COLO829 (cell line): ENCODE measurements around the gene BRAT1.
"Not testable (repeated sequence)": the region's sequence is repeated elsewhere in the genome, so short reads cannot be mapped to it uniquely, and the experiment has no call there.

ENCODE experiments used
- DNase-seq: peaks from one replicate; pipeline ENCODE4 v3.0.0; 2012; ENCODE audit warnings: low spot score

The BRAT1 gene

DNA sequence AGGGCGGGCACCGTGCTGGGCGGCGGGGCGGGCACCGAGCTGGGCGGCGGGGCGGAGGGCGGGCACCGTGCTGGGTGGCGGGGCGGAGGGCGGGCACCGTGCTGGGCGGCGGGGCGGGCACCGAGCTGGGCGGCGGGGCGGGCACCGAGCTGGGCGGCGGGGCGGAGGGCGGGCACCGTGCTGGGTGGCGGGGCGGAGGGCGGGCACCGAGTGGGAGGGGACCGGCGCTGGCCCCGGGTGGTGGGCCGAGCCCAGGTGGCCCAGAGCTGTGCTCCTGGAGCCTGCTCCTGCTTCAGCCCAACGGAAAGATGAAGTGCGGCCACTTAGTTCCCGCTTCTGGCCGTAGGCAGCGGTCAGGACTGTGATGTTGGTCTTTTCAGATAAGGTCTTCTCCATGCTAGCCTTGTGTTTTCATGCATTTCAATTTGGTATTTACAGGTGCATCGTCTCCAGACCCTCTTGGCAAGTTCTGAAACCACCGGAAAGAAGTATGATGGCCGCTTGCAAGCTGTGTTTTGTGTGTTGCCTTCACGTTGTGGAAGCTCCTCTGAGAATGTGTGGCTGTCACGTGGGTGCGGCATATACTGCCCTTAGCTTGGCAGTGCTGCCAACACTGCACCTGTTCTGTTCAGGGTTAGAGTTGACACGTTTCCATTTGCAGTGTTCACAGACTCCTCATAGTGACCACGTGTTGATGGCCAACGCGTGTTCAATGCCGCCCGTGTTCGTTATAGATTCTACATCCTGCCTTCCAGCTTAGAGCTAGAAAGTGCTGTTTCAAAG, 28.7 kb upstream of the BRAT1 start:
- no peak for DNase-seq

DNA sequence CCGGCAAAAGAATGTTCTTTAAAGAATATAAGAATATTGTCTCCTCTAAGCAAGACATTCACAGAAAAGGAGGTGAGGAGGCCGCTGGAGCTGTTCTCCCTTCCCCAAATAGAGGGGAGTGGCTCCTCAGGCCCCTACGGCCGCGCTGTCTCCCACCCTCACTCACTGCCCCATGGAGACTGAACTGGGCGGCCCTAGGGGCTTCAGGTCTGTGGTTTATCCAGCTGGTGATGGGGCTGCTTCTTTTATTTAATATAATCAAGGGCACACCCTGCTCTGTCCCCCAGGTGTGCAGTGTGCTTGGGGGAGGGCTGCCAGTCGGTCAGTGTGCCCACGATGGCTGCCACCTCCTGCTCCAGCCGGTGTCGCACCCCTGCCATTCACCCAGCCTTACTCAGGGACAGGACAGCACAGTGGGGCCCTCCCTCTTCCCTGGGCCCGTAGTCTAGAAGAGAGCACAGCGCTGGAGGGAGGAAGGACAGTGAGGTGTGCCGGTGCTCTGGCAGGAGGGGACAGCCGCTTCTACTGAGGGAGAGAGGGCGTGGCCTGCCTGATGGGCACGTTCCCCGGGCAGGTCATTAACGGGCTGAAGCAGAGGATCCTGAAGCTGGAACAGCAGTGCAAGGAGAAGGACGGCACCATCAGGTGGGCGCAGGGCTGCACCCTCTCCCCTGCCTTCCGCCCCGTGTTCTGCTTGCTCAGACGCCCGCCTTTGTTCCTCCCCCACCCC, 26.8 kb upstream of the BRAT1 start:
- DNase-seq: no peak

DNA sequence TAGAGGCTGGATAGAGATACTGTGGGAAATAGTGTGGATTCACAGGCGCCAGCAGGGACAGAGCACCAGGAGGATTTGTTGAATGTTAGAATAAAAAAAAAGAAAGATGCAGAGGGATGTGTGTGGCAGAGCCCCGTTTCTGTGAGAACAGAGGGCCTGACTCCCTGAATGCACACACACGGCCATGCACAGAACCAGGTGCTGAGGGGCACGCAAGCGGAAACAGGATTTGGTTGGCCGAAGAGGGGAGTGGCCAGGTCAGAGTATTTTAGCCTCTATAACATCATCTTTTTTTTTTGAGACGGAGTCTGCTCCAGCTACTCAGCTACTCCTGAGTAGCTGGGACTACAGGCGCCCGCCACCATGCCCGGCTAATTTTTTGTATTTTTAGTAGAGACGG, 25.3 kb upstream of the BRAT1 start:
- DNase-seq: no peak

DNA sequence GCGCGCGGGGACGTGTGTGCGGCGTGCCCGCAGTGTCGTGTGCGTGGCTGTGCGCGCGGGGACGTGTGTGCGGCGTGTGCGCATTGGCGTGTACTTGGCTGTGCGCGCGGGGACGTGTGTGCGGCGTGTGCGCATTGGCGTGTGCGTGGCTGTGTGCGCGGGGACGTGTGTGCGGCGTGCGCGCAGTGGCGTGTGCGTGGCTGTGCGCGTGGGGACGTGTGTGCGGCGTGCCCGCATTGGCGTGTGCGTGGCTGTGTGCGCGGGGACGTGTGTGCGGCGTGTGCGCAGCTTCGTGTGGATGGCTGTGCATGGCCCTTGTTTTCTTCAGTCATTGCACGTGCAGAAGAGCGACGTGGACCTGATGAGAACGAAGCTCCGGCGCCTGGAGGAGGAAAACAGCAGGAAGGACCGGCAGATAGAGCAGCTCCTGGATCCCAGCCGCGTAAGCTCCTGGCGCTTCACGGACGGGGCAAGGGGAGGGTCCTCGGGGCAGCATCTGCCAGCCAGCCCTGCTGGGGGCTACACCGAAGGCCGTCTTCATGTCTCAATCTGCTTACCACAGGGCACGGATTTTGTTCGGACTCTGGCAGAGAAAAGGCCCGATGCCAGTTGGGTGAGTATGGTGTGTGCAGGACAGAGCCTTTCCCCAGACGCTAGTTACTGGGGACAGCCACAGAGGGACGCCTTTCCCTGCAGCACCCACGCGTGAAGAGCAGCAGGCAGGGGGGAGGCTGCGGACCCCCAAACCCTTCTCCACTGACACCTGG, 22.8 kb upstream of the BRAT1 start:
- no peak for DNase-seq

DNA sequence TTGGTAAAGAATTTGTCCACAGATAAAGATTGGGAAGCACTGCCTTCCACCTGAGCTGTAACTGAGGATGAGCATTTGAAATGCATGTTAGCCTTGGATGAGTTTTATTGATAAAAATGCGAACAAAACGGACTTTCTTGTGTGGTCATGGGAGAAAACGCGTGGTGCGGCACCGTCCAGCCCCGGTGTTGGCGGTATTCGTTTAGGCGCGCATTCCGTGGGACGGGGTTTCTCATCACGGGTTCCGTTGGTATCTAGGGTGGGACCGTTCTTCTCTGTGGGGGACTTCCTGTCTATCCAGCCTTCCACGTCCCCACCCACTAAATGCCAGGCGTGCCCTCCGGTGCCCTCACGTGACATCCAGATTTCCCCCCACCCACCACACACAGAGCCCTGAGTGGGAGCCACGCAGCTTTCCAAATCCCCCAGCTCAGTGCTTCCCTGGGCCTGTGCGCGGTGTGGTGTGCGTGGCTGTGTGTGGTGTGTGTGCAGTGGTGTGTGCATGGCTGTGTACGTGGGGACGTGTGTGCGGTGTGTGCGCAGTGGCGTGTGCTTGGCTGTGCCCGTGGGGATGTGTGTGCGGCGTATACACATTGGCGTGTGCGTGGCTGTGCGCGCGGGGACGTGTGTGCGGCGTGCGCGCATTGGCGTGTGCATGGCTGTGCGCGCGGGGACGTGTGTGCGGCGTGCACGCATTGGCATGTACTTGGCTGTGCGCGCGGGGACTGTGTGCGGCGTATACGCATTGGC, 21.6 kb upstream of the BRAT1 start:
- DNase-seq: no peak

DNA sequence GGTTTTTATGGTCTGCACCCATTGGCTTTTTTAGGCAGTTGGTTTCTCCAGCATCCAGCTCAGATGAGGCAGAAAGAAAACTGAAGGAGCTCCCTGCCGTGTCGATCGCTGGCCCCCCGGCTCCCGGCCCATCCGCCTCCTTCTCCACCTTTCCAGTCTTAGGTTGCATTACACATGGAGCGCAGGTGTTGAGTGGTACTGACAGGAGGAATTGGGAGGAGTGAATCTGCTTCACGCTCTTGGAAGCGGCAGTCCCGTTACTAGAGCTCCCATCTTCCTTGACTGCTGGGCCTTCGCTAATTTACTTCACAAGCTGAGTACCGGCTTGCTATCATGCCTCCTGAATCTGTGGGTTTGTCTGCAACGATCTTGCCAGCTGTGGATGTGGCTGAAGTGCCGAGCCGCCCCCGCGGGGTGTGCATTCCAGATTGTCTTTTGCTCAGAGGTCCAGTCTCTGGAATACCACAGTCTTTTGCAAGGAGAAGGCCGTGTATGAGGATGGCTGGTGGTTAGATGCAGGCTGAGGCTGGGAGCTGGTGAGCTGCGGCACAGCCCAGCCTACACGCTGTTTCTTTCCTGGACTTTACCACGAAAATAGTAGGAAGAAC, 20.5 kb upstream of the BRAT1 start:
- no peak for DNase-seq

DNA sequence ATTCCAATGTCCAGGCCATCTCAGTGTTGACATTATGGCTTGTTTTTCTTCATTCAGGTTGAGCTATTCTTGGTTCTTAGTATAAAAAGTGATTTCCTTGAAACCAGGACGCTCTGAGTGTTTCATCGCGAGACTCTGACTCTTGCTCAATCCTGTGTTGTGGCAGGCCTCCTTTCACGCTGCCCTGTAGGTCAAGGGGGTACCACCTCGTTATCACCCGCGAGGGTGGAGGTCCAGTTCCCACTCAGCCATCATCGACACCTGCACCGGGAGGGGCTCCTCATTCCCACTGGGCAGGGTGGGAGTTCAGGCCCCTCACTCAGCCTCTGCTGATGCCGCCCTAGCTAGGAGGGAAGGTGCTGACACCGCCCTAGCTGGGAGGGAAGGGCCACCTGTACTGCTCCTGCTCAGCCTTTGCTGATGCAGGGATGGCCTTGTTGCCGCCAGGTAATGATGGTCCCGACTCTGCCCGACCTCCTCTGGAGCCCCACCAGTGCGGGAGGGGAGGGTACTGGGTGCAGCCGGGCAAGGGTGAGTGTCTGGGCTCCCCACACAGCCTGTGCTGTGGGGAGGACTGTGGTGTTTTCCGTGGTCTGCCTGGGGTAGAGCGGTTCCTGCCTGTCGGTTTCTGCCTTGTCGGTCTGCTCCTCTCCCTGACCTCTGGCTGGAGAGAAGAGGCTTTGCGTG, 19.9 kb upstream of the BRAT1 start:
- no peak for DNase-seq

DNA sequence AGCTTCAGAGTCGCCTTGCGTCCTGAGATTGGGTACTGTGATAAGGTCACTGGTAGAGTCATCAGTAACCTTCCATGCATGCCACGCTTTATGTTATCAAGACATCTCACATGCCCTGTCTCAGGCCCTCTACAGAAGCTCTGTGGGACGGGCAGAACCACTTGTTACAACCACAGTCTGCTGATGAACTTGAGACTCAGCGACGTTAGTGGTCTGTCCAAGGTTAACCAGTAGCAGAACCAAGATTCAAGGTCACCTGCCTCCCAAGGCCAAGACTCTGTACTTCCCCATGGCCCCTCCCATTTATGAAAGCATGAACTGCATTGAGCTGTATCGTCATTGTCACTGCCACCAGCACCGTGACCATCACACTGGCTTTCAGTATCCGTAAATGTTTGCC, 18.4 kb upstream of the BRAT1 start:
- no peak for DNase-seq

DNA sequence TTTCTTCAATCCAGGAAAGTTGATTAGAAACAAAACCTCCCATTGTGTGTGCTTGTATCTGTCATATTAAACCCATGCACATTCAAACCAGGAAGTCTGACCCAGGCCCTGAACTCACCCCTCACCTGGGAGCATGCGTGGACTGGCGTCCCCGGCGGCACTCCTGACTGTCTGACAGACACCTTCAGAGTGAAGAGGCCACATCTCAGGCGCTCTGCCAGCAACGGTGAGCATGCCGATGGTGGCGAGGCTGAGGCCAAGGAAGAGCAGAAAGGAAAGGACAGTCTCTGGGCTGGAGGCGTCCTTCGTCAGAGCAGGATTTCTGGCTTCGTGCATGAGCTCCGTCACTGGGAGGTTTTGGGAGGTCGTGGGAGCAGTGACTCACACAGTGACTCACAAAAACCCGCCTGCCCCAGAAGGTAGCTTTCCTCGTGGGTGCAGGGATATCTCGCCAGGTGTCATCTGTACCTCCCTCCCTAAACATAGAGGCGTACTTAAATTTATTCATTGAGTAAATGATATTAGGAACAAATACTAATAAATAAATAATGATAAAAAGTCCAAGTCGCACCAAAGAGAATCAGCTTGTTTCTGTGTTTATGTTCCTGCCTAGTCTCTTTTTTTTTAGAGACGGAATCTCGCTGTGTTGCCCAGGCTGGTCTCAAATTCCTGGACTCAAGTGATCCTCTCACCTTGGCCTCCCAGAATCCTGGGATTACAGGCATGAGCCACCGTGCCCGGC, 16.9 kb upstream of the BRAT1 start:
- no peak for DNase-seq

DNA sequence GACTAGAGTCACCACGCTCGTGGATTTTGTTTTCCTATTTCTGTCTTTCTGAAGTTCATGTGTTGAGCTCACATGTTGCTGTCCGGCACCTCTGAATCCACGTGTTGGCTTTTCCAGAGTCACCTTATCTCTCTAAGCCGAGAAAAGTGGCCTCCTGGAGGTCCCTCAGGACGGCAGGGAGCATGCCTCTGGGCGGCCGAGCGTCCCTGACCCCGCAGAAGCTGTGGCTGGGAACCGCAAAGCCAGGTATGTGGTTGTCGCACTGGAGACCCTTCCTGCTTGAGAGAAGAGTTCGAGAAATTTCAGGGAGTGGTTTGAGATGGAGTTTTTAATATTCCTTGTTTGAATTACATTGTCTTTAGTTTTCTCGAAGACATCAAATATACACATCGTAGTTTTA, 16.1 kb upstream of the BRAT1 start:
- DNase-seq: no peak

DNA sequence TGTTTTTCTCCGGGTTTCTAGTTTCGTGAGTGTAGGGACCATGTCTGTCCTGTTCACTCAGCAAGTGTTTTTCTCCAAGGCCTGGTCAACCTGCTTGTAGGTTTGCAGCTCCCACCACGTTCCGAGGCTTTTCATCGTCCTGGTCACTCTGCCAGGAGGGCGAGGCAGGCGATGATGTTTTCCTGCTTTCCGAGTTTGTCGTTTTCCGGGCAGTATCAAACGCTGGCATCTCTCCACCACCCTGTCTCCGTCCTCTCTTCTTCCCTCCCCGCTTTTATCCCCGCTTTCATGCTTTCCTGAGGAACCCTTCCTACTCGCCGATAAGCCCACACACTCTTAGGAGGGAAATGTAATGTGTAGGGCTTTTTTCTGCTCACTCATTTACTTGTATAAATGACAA, 14.7 kb upstream of the BRAT1 start:
- no peak for DNase-seq

DNA sequence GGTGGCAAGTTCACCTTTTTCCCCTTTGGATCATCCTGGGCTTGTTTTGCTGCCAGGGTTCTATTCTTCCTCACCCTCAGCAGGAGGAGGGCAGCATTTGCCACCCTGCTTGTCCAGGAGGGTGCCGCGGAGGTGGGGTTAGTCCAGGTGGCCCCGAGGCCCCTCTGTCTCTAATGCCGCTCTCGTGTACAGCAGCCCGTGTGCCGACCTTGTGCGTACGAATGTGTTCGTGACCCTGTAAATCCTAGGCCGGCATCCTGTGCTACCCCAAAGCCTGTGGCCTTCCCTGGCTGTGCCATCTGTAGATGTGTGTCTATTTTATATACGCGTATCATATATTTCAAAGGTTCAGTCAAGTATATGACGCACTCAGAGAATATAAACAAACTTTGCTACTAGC, 14.1 kb upstream of the BRAT1 start:
- DNase-seq: no peak

DNA sequence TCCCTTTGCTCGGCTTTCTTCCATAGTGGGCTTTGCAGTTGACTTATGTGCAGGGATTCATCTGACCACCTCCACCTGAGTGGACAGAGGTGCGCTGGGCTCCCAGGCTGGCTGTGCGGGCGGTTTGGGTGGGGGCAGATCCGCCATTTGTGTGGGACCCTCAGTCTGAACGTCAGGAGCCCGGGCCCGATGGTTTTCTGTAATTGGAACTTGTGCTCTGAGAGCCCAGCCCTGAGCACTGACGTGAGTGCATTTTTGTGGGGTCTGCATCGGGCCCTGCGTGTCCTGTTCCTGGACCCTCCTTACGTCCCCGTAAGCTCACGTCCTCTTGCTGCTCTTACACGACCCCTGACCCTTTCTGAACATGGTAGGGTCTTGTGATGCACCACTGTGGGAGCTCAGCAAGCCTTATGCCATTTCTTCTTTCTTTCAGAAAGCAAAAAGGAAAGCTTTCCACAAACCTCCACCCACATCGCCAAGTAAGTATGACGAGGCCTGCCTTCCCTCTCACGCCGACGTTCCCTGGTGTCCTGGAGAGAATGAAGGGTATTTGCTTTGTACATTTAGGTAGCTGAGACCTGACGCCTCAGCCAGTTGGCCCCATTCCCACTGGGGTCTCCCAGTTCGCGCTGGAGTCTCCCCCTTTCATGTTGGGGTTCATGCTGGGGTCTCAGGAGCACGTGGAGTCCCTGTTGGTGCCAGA, 13.3 kb upstream of the BRAT1 start:
- no peak for DNase-seq

DNA sequence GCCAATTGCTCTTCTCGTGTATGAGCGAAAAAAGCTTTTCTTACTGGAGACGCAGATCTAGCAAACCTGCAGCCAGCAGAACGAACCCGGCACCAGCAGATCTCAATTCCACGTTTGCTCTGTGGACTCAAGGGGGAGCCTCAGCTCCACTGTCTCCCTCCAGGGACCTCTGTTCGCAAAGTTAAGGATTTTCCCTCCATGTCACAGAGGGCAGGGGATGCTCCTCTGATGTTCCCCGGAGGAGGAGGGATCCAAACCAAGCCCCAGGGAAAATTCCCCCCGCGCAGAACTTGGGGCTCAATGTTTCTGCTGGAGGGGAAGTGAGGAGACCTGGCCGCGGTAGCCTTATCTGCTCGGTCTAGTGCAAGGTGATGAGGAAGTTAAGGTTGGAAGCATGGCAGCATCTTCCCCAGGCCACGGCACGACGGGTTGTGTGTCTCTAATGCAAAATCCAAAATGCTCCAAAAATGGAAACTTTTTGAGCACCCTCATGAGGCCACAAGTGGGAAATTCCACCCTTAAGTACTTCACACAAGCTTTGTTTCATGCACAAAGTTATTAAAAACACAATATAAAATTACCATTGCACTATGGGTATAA, 12.5 kb upstream of the BRAT1 start:
- DNase-seq: no peak

DNA sequence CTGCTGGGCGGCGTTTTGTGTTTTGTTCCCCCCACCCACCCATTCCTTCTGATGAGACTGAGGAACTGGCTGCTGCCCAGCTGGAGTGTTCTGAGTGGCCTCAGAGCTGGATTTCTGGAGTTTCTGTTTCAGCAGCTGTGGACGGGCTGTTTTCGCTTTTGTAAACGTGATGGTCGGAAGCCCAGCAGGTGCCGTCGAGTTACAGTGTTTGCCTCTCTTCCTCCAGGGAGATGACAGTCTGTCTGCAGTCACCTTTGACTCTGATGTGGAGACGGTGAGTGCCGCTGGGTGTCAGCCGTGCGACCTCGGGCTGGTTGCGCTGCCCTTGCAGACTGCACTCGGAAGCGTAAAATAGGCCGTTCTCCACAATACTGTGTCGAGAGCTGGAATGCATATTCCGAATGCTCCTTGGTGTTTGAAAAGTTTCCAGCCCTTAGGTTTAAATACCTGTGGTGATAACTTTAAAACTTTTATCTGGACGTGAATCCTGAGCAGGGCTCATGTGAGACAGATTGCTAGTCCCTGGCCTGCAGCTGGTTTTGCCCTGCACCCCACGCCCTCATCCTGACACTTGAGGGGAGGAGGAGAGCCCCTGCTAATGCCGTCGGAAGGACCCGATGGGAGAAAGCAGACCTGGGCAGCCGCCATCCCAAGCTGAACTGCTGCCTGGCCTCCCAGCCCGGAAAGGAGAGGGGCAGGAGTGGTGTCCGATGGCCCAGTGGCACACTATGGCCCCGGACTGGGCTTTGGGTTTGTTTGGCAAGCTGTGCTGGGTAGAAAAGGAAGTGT, 11.8 kb upstream of the BRAT1 start:
- DNase-seq: no peak

DNA sequence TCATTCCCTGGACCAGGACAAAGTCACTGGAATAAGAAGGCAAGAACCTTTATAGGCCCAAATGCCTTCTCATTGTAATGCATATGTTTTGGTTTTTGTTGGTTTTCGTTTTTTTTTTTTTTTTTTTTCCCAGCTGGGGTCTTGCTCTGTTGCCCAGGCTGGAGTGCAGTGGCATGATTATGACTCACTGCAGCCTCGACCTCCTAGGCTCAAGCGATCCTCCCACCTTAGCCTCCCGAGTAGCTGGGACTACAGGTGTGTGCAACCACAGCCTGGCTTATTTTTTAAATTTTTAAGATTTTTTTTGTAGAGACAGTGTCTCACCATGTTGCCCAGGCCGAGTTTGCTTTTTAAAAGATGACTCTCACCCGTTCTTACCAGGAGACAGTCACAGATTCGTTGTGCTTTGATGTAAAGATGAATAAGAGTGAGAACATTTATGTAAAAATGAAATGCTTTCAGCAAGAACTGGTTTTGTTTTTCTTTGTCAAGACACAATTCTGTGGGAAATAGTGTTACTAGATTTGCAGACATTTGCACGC, 11.1 kb upstream of the BRAT1 start:
- DNase-seq: no peak

DNA sequence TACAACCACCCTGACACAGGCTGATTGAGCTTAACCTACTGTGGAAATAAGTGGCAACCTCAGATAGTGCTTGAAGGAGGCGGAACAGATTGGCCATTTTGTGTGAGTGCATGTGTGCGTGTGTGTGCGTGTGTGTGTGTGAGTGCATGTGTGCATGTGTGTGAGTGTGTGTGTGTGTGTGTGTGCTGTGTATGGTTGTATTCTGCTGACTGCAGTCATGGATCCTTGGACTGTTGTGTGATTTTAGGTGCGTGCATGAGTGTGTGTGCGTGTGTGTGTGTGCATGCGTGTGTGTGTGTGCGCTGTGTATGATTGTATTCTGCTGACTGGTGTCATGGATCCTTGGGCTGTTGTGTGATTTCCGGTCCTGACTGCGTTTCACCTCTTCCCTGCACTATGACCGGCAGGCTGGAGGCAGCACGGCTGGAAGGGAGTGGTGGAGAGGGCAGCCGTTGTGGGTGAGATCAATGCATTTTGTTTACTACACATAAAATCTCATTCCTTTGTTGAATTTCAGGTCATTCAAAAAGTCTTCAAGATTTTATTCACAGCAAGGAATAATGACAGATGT, 9.7 kb upstream of the BRAT1 start:
- DNase-seq: no peak

DNA sequence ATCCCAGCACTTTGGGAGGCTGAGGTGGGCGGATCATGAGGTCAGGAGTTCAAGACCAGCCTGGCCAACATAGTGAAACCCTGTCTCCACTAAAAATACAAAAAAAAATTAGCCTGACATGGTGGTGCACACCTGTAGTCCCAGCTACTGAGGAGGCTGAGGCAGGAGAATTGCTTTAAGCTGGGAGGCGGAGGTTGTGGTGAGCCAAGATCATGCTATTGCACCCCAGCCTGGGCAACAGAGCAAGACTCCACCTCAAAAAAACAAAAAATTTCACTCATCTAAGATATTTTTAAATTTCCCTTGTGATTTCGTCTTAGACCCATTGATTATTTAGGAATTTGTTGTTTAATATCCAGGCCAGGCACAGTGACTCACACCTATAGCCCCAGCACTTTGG, 8.6 kb upstream of the BRAT1 start:
- DNase-seq: not testable (repeated sequence)
